IMR-90 (cell line): ENCODE data around the gene PTK6. TPM values are rescaled to one million over a fixed set of nuclear protein-coding genes. Genes with fewer than 3 reads are reported as not detected.

Source experiments
- ATAC-seq: fragments of 200-7000 bp; cut with Tn5 transposase; 2 replicates; pipeline ENCODE4 v1.9.1; 2020; ENCODE audit warnings: low read depth, mild to moderate bottlenecking, moderate library complexity
- BruUV-seq: library from RNA; stranded (reverse); fragments of 400-500 nt; replicated peaks from 2 replicates; lab custom pipeline; 2021; lab: Mats Ljungman, UMichigan
- CTCF ChIA-PET: fragments of 300-600 bp; formaldehyde crosslinking; extraction: SDS; loops from one replicate; lab custom pipeline; 2021; ENCODE audit warnings: antibody characterized with exemption; lab: Yijun Ruan, JAX
- POLR2A ChIA-PET: fragments of 300-600 bp; sonication (Branson Sonifier 250); formaldehyde crosslinking; loops from one replicate; lab custom pipeline; 2022; ENCODE audit warnings: antibody characterized with exemption; ENCODE audit not compliant: unreplicated experiment; lab: Charles Lee
- DNase-seq: peaks from one replicate; pipeline ENCODE4 v3.0.0; 2013
- H2AFZ ChIP-seq: replicated peaks from 2 replicates; pipeline ENCODE3; 2013; ENCODE audit warnings: low read length, mild to moderate bottlenecking; ENCODE audit not compliant: poor library complexity
- H2AK5ac ChIP-seq: 2 replicates; pipeline ENCODE4 v1.6.1; 2013; ENCODE audit warnings: low read depth, low read length, inconsistent platforms
- H2AK9ac ChIP-seq: replicated peaks from 2 replicates; pipeline ENCODE3; 2013; ENCODE audit warnings: mild to moderate bottlenecking, low read depth, low read length, moderate library complexity; ENCODE audit not compliant: poor library complexity
- H2BK120ac ChIP-seq: 2 replicates; pipeline ENCODE4 v1.6.1; 2013; ENCODE audit warnings: low read depth, low read length, inconsistent platforms
- H2BK15ac ChIP-seq: 3 replicates; pipeline ENCODE4 v1.6.1; 2013; ENCODE audit warnings: low read depth, low read length, inconsistent platforms
- H2BK20ac ChIP-seq: 2 replicates; pipeline ENCODE4 v1.6.1; 2013; ENCODE audit warnings: low read depth, mild to moderate bottlenecking, inconsistent platforms, low read length, moderate library complexity
- H2BK5ac ChIP-seq: 2 replicates; pipeline ENCODE4 v1.6.1; 2013; ENCODE audit warnings: mild to moderate bottlenecking, low read depth, low read length, inconsistent platforms; ENCODE audit not compliant: poor library complexity, severe bottlenecking
- H3K14ac ChIP-seq: replicated peaks from 2 replicates; pipeline ENCODE4 v1.6.1; 2013; ENCODE audit warnings: low read depth, low read length, inconsistent platforms
- H3K18ac ChIP-seq: 2 replicates; pipeline ENCODE4 v1.6.1; 2013; ENCODE audit warnings: low read depth, low read length, control low read depth
- H3K23ac ChIP-seq: 2 replicates; pipeline ENCODE4 v1.6.1; 2013; ENCODE audit warnings: low read depth, low read length, inconsistent platforms
- H3K27ac ChIP-seq: 2 replicates; pipeline ENCODE4 v1.5.1; 2013; ENCODE audit warnings: mild to moderate bottlenecking, control low read depth, low read length; ENCODE audit not compliant: insufficient read depth
- H3K27me3 ChIP-seq: 2 replicates; pipeline ENCODE4 v1.6.1; 2013; ENCODE audit warnings: low read length; ENCODE audit not compliant: control insufficient read depth, insufficient read depth
- H3K36me3 ChIP-seq: 2 replicates; pipeline ENCODE4 v1.6.1; 2013; ENCODE audit warnings: low read length, mixed read lengths; ENCODE audit not compliant: control insufficient read depth, insufficient read depth
- H3K4ac ChIP-seq: 2 replicates; pipeline ENCODE4 v1.6.1; 2013; ENCODE audit warnings: low read depth, low read length, inconsistent platforms
- H3K4me1 ChIP-seq: 2 replicates; pipeline ENCODE4 v1.6.1; 2013; ENCODE audit warnings: low read length, mixed read lengths; ENCODE audit not compliant: control insufficient read depth, insufficient read depth
- H3K4me2 ChIP-seq: 2 replicates; pipeline ENCODE4 v1.6.1; 2013; ENCODE audit warnings: low read depth, mild to moderate bottlenecking, control low read depth, low read length, moderate library complexity
- H3K4me3 ChIP-seq: 2 replicates; pipeline ENCODE4 v1.5.1; 2013; ENCODE audit warnings: low read depth, mild to moderate bottlenecking, control low read depth, low read length, moderate library complexity; ENCODE audit not compliant: insufficient read depth
- H3K56ac ChIP-seq: 2 replicates; pipeline ENCODE4 v1.6.1; 2013; ENCODE audit warnings: low read length, inconsistent platforms; ENCODE audit not compliant: insufficient read depth; ENCODE audit errors: extremely low read depth
- H3K79me1 ChIP-seq, 2 experiments: 2 replicates each; pipeline ENCODE4 v1.6.1; 2013; ENCODE audit warnings: low read length in 2 of 2, inconsistent platforms in 1 of 2, low read depth in 1 of 2
- H3K9ac ChIP-seq: 2 replicates; pipeline ENCODE4 v1.6.1; 2013; ENCODE audit warnings: low read depth, low read length, control low read depth
- H3K9me1 ChIP-seq: 2 replicates; pipeline ENCODE4 v1.6.1; 2013; ENCODE audit warnings: low read length, inconsistent platforms; ENCODE audit not compliant: insufficient read depth
- H3K9me3 ChIP-seq: 2 replicates; pipeline ENCODE4 v1.6.1; 2013; ENCODE audit warnings: low read length; ENCODE audit not compliant: control insufficient read depth, insufficient read depth
- H4K20me1 ChIP-seq: 2 replicates; pipeline ENCODE4 v1.6.1; 2013; ENCODE audit warnings: low read length, inconsistent platforms; ENCODE audit not compliant: insufficient read depth
- H4K5ac ChIP-seq: 2 replicates; pipeline ENCODE4 v1.6.1; 2013; ENCODE audit warnings: mild to moderate bottlenecking, low read depth, low read length, control low read depth
- H4K8ac ChIP-seq, 2 experiments: 2 replicates each; pipeline ENCODE4 v1.6.1; 2013; ENCODE audit warnings: low read depth in 2 of 2, low read length in 2 of 2, control low read depth in 1 of 2, inconsistent platforms in 1 of 2
- H4K91ac ChIP-seq: 2 replicates; pipeline ENCODE4 v1.6.1; 2013; ENCODE audit warnings: low read depth, low read length, inconsistent platforms; ENCODE audit not compliant: insufficient read depth
- BHLHE40 ChIP-seq: fragments of 150-350 bp; IDR thresholded peaks from 2 replicates; pipeline ENCODE4 v1.6.1; 2016; ENCODE audit warnings: mild to moderate bottlenecking, low read depth, low read length
- CEBPB ChIP-seq: IDR thresholded peaks from 2 replicates; pipeline ENCODE4 v1.6.1; 2012; ENCODE audit warnings: low read depth, low read length, improper control_type of control experiment
- CHD1 ChIP-seq: IDR thresholded peaks from 2 replicates; pipeline ENCODE4 v1.6.1; 2012; ENCODE audit warnings: low read depth, low read length, improper control_type of control experiment
- FOS ChIP-seq: fragments of 150-350 bp; IDR thresholded peaks from 2 replicates; pipeline ENCODE4 v1.6.1; 2016; ENCODE audit warnings: low read depth, low read length
- MAFK ChIP-seq: IDR thresholded peaks from 2 replicates; pipeline ENCODE4 v1.6.1; 2012; ENCODE audit warnings: low read depth, low read length, improper control_type of control experiment
- NFE2L2 ChIP-seq: fragments of 150-350 bp; IDR thresholded peaks from 2 replicates; pipeline ENCODE4 v1.6.1; 2016; ENCODE audit warnings: low read depth, mild to moderate bottlenecking, low read length
- RAD21 ChIP-seq: IDR thresholded peaks from 2 replicates; pipeline ENCODE4 v1.6.1; 2012; ENCODE audit warnings: low read length, improper control_type of control experiment
- RFX5 ChIP-seq: IDR thresholded peaks from 2 replicates; pipeline ENCODE4 v1.8.0; 2012; ENCODE audit warnings: low read depth, mild to moderate bottlenecking, low read length, moderate library complexity
- SMC3 ChIP-seq: fragments of 150-350 bp; IDR thresholded peaks from 2 replicates; pipeline ENCODE4 v1.6.1; 2016; ENCODE audit warnings: low read depth, mild to moderate bottlenecking, antibody characterized with exemption, low read length, moderate library complexity
- WGBS, 2 experiments: methylation state at CpG; one replicate each; pipeline versions ENCODE4 v1.1.5 to v1.1.7; 2013; ENCODE audit warnings: missing lambda C conversion rate in 2 of 2; ENCODE audit not compliant: insufficient read length in 1 of 2; ENCODE audit errors: extremely low coverage in 2 of 2; 5-methylcytosine and 5-hydroxymethylcytosine counted together
- dilution Hi-C: fragments of 300-500 bp; cut with HindIII; formaldehyde crosslinking; loops from one replicate; pipeline ENCODE4 v1.14.3; 2018; ENCODE audit warnings: low sequenced_read_pairs; ENCODE audit not compliant: unreplicated experiment
- in situ Hi-C: fragments of 300-500 bp; cut with MboI; formaldehyde crosslinking; loops from 3 replicates; pipeline ENCODE4 v1.14.3; 2019; ENCODE audit warnings: low sequenced_read_pairs, inconsistent platforms, mixed read lengths
- intact Hi-C: fragments of 100-400 bp; cut with micrococcal nuclease; formaldehyde crosslinking; loops from 2 replicates; pipeline ENCODE4 v1.10.0; 2022
- polyA plus RNA-seq, 3 experiments: library from polyadenylated mRNA; depleted of rRNA; stranded (reverse); fragments of >200 nt; gene quantifications; 2 replicates each; pipeline ENCODE4 v1.2.3, GENCODE V29; 2012; ENCODE audit warnings: low replicate concordance in 1 of 3
- total RNA-seq: library from RNA; depleted of rRNA; stranded (reverse); fragments of >200 nt; gene quantifications from 2 replicates; pipeline ENCODE4 v1.2.3, GENCODE V29; 2012
- TF ChIP-seq, protein P1 (sequence below): conservative IDR thresholded peaks from 2 replicates; pipeline ENCODE4 v1.5.1; 2012; ENCODE audit warnings: mild to moderate bottlenecking, low read depth, low read length, improper control_type of control experiment
- TF ChIP-seq, protein P2 (sequence below): fragments of 150-350 bp; IDR thresholded peaks from 2 replicates; pipeline ENCODE4 v1.6.1; 2017; ENCODE audit warnings: mild to moderate bottlenecking, antibody characterized with exemption, low read length, low read depth

Gene PTK6
- total and polyA plus RNA-seq, 2 of the 4 experiments (the other 2 are of a cell fraction), result not detected

DNA sequence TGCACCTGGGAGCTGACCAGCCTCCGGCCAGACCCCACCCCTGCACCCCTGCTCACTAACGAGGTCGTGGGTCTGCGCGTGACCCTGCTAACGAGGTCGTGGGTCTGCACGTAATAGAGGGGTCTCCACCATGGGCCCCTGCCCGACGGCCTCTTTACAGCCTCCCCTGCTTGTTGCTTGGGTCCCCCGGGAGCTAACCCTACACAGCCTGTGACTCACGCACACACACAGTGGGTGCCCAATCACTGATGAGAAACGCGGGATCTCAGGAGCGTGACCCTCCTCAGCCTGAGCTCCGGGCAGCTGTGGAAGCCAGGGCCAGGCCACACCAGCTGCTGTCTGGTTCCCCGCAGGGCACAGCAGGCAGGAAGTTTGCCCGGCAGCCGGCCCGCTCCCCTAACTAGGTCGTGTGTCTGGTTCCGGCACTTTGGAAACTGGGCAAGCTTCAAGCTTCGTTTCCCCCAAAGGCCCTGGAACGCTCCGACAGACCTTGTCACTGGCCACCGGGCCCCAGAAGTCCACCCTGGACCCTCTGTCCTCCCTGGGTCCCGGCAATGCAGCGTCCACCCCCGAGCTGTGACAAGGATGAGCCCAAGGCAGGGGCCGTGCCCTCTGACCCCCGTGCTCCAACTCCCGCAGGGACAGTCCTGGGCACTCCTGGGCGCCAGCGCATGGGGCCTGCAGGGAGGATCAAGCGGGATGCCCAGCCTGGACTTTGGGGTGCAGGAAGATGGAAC is 767 bp downstream of the PTK6 start:
- no peak overlapping the region for H4K8ac ChIP-seq
- no peaks in the 10 kb centered on the region for H4K20me1 ChIP-seq
- H3K56ac ChIP-seq, result no peak overlapping the region
- BruUV-seq, result no TSS peak
- H3K9me3 ChIP-seq, result no peaks in the 10 kb centered on the region
- H3K4me2 ChIP-seq, result no peak overlapping the region
- H2BK5ac ChIP-seq, result no peak overlapping the region
- H3K27ac ChIP-seq, result no peak overlapping the region
- no peak overlapping the region for H4K5ac ChIP-seq
- dilution Hi-C loops (no loop called here), intact Hi-C loops (loop anchor here (5.0 to 10.0 kb wide), 3 partner anchors 118 to 521 kb away; partner anchors contain the start of genes RTEL1, STMN3 and UCKL1), in situ Hi-C loops (loop anchor here (10.0 kb wide), 2 partner anchors 328 to 438 kb away; partner anchors contain the start of genes ABHD16B, SAMD10 and TPD52L2)
- no peak overlapping the region for H3K4ac ChIP-seq
- H2BK20ac ChIP-seq, result no peak overlapping the region
- H3K27me3 ChIP-seq, result peaks cover 4% of the 10 kb centered on the region; the same call in 1 of the 2 replicates
- H2AFZ ChIP-seq, result peak overlapping the region; percentile 32
- no peak overlapping the region for H2BK15ac ChIP-seq
- H3K9me1 ChIP-seq, result no peaks in the 10 kb centered on the region
- ChIA-PET POLR2A (no interaction called here), CTCF (no interaction called here)
- H3K9ac ChIP-seq, result no peak overlapping the region
- no peaks in the 10 kb centered on the region for H3K79me1 ChIP-seq
- H2AK5ac ChIP-seq, result no peak overlapping the region; the same call in 1 of the 2 replicates
- DNase-seq, result peak; percentile 29
- H3K14ac ChIP-seq, result no peak overlapping the region
- H2BK120ac ChIP-seq, result no peak overlapping the region
- no peak for TF ChIP-seq RFX5
- TF ChIP-seq NFE2L2, result no peak
- no peak for TF ChIP-seq MAFK
- TF ChIP-seq, protein P1, sequence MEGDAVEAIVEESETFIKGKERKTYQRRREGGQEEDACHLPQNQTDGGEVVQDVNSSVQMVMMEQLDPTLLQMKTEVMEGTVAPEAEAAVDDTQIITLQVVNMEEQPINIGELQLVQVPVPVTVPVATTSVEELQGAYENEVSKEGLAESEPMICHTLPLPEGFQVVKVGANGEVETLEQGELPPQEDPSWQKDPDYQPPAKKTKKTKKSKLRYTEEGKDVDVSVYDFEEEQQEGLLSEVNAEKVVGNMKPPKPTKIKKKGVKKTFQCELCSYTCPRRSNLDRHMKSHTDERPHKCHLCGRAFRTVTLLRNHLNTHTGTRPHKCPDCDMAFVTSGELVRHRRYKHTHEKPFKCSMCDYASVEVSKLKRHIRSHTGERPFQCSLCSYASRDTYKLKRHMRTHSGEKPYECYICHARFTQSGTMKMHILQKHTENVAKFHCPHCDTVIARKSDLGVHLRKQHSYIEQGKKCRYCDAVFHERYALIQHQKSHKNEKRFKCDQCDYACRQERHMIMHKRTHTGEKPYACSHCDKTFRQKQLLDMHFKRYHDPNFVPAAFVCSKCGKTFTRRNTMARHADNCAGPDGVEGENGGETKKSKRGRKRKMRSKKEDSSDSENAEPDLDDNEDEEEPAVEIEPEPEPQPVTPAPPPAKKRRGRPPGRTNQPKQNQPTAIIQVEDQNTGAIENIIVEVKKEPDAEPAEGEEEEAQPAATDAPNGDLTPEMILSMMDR, result no peak
- no peak for TF ChIP-seq CEBPB
- TF ChIP-seq RAD21, result no peak
- no peak for TF ChIP-seq FOS
- TF ChIP-seq, protein P2, sequence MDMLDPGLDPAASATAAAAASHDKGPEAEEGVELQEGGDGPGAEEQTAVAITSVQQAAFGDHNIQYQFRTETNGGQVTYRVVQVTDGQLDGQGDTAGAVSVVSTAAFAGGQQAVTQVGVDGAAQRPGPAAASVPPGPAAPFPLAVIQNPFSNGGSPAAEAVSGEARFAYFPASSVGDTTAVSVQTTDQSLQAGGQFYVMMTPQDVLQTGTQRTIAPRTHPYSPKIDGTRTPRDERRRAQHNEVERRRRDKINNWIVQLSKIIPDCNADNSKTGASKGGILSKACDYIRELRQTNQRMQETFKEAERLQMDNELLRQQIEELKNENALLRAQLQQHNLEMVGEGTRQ, result no peak
- TF ChIP-seq CHD1, result no peak
- TF ChIP-seq BHLHE40, result no peak
- no peak for TF ChIP-seq SMC3
- H3K18ac ChIP-seq, result no peak overlapping the region
- H4K91ac ChIP-seq, result no peak overlapping the region
- ATAC-seq, result no peak
- 74% methylated on average over 13 of the region's 35 CpGs; no CpG with 5 or more reads in 1 of the 2 experiments for WGBS, 2 experiments
- no peak overlapping the region for H3K4me3 ChIP-seq
- no peak overlapping the region for H3K23ac ChIP-seq
- H2AK9ac ChIP-seq, result peak overlapping the region; percentile 0
- H3K36me3 ChIP-seq, result no peaks in the 10 kb centered on the region
- H3K4me1 ChIP-seq, result peaks cover 3% of the 10 kb centered on the region; the same call in 1 of the 2 replicates
